Myocyte (in vitro differentiated cells): ENCODE measurements around the gene CCL18. TPM values are rescaled to one million over a fixed set of nuclear protein-coding genes. Genes with fewer than 3 reads are reported as not detected.

Source experiments
- total RNA-seq: library from RNA; depleted of rRNA; stranded (reverse); fragments of >200 nt; gene quantifications from 2 replicates; pipeline ENCODE4 v1.2.3, GENCODE V29; 2014

Gene CCL18
- total RNA-seq, 1 donor from 2014 or later: not detected

Other genes with a start within 250 kb of the CCL18 start
- not detected in 2 replicates for gene HEATR9, start 195.4 kb upstream of the CCL18 start, total RNA-seq
- 0.11 and 0.62 TPM in 2 replicates for gene CCL5, start 183.9 kb upstream of the CCL18 start, total RNA-seq
- not detected in 2 replicates for gene RDM1, start 133.5 kb upstream of the CCL18 start, total RNA-seq
- not detected in 2 replicates for gene LYZL6, start 120.6 kb upstream of the CCL18 start, total RNA-seq
- gene CCL16, start 82.8 kb upstream of the CCL18 start, total RNA-seq: not detected in 2 replicates
- gene CCL14, start 77.5 kb upstream of the CCL18 start, total RNA-seq: not detected in 2 replicates
- not detected in 2 replicates for gene CCL15, start 62.7 kb upstream of the CCL18 start, total RNA-seq
- not detected in 2 replicates for gene CCL23, start 46.3 kb upstream of the CCL18 start, total RNA-seq
- gene CCL3, start 25.9 kb downstream of the CCL18 start, total RNA-seq: 1.5 TPM in 1 of 2 replicates, not detected in the other
- not detected in 2 replicates for gene CCL4, start 39.6 kb downstream of the CCL18 start, total RNA-seq
- 2.2 and 2.4 TPM in 2 replicates for gene TBC1D3B, start 112.4 kb downstream of the CCL18 start, total RNA-seq
- gene CCL3L1, start 132.5 kb downstream of the CCL18 start, total RNA-seq: not detected in 2 replicates
- gene CCL4L2, start 146.8 kb downstream of the CCL18 start, total RNA-seq: not detected in 2 replicates
- gene TBC1D3I, start 200.3 kb downstream of the CCL18 start, total RNA-seq: 0.13 TPM in 1 of 2 replicates, not detected in the other